Stimulated activated naive CD8-positive, alpha-beta T cell treated with anti-CD3 and anti-CD28 coated beads, Interleukin-15, Interleukin-2, amounts not matched to agents 100 U/mL and 50 U/mL, for 24 hours (primary cell): ENCODE measurements around the gene TBX10.
A peak's percentile ranks its signal among the peaks of the same experiment; 100 is the strongest.
"Not testable (repeated sequence)": the region's sequence is repeated elsewhere in the genome, so short reads cannot be mapped to it uniquely, and the experiment has no call there.

Experiments used
- ATAC-seq: fragments of 150-1000 bp; cut with Tn5 transposase; one replicate; pipeline ENCODE4 v1.10.0; 2021
- DNase-seq: peaks from one replicate; pipeline ENCODE4 v3.0.0; 2021

Gene TBX10

DNA sequence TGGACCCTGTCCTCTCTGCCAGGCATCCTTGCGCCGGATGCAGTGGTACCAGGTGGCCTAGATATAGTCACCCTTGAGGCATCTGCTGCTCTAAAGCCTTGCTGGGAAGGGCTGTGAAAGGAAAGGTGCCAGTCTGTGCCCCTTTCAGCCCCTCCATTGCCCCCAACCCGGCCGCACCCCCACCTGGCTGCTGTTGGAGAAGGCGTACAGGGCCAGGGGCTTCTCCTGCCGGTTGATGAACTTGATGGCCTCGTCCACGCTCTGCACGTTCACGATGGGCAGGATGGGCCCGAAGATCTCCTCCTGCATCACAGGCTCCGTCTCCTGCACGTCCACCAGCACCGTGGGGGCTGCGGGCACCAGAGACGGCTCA, 24.6 kb upstream of the TBX10 start:
- DNase-seq = no peak

DNA sequence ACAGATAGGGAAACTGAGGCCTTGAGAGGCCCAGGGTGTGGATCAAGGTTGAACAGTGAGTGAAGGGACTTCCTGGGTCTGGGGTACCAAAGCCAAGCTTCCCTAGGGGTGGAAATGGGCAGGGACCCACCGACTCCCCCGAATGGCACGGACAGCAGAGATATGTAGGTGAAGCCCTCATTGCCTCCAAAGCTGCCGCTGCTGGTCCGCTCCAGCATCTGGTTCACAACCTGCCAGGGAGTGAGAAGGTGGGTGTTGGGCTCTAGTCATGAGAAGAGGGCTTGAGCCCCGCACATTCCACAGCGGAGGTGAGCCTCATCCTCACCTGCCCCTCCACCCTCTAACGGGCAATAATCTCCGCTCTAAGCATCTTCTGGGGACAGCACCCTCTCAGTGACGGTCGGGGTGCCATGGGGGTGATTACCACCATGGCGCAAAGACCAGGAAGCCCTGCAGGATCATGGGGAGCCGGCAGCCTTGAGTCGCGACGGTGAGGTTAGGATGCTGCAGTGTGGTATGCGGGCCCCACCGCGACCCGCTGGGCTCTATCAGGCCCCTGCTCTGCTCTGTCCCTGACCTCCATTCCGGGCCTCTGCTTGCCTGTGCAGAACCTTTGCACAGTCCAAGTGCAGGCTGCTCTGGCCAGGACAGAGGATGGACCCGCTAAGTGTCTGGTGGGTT, 24.1 kb upstream of the TBX10 start:
- no peak for DNase-seq
- peak; percentile 23 for ATAC-seq

More for the DNA sequence above, 24.6 kb upstream of the TBX10 start:
- ATAC-seq = no peak

DNA sequence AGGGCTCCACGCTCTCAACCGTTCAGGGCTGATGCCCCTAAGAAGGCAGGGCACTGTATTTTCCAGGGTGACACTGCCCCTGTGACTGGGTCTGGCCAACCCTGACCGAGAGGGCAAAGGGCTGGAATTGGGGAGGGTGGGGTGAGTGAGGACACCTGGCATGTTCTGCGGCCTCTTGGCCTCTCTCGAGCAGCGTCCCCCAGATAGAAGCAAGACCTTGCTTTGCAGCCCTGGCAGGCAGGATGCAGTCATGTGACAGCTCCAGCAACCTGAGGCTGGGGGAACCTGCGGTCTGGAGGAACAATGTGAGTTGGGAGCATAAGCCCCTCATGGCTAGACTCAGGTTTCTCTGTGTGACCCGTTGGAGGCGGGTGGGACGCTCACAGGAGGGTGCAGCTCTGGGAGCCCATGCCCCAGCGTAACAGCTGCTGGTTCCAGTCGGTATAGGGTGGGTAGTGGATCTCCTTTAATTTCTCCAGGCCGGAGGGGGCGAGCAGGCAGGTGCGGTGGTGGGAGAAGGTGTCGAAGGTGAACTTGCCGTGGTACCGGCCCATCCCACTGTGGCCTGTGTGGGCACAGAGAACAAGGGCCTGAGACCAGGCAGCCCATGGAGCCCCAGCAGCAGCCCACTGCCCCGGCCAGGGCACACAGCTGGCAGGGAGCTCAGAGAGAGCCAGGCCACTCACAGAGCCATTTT, 23.4 kb upstream of the TBX10 start:
- no peak for ATAC-seq
- DNase-seq = no peak

DNA sequence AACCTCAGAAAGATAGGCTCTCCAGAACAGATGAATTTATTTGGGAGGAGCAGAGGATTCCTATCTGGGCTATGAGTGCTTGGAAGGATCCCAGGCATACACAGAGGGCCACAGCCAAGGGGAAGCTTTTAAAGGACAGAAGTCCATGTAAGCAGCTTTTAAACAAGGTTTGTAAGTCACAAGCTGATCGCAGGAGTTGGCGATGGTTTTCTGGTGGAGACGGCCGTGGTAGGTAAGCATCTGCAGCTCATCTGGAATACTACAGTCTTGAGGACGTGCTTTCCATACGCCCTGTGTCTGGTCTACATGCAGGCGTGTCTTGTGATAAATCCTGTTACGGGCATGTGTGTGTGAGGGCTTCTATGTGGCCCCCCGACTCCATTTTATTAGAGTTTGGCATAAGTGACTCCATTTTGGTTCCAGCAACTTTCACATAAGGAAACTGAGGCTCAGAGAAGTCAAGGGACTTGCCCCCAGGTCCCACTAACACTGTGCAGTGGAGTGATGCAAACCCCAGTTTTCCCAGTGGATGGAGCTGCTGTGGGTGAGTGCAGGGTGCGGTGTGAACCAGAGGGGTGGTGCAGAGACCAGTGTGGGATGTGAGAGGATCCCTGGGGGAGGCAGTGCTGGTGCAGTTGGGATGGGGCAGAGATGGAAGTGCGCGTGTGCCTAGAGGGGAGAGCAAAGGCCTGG, 22.7 kb upstream of the TBX10 start:
- DNase-seq (no peak), ATAC-seq (no peak)

DNA sequence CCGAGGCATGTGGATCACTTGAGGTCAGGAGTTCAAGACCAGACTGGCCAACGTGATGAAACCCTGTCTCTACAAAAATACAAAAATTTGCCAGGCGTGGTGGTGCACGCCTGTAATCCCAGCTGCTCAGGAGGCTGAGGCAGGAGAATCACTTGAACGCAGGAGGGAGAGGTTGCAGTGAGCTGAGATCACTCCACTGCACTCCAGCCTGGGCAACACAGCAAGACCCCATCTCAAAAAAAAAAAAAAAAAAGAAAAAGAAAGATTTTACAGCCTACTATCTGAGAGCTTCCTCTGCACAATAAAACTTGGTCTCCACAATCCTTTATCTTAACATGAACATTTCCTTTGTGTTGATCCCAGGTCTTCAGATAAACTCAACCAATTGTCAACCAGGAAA, 21.2 kb upstream of the TBX10 start:
- not testable (repeated sequence) for ATAC-seq, DNase-seq

DNA sequence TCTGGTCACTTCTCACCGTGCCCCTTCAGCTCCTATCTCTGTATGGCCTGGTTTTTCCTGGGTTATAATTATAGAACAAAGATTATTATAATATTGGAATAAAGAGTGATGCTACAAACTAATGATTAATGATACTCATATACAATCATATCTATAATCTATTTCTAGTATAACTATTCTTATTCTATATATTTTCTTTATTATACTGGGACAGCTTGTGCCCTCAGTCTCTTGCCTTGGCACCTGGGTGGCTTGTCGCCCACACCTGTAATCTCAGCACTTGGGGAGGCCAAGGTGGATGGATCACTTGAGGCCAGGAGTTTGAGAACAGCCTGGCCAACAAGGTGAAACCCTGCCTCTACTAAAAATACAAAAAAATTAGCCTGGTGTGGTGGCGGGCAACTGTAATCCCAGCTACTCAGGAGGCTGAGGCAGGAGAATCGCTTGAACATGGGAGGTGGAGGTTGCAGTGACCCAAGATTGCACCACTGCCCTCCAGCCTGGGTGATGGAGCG, 20.1 kb upstream of the TBX10 start:
- not testable (repeated sequence) for DNase-seq, ATAC-seq

DNA sequence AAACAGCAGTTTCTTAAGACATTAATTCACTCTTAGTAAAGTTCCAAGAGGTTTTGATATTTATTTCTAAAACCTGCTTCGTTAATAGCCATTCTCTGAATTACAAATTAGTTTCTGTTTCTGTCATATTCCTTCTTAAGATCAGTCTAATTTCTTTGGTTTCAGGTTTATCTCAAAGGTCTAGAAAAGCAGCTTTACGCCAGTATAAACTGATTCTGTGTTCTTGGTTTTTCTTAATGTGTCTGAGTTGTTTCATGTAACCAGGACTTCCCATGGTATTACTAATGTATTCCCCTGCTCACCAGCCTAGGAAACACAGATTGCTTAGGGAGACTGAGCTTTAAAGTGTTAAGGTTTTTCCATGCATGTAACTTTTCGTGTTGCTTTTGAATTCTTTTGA, 17.7 kb upstream of the TBX10 start:
- ATAC-seq (peak; percentile 42), DNase-seq (no peak)

DNA sequence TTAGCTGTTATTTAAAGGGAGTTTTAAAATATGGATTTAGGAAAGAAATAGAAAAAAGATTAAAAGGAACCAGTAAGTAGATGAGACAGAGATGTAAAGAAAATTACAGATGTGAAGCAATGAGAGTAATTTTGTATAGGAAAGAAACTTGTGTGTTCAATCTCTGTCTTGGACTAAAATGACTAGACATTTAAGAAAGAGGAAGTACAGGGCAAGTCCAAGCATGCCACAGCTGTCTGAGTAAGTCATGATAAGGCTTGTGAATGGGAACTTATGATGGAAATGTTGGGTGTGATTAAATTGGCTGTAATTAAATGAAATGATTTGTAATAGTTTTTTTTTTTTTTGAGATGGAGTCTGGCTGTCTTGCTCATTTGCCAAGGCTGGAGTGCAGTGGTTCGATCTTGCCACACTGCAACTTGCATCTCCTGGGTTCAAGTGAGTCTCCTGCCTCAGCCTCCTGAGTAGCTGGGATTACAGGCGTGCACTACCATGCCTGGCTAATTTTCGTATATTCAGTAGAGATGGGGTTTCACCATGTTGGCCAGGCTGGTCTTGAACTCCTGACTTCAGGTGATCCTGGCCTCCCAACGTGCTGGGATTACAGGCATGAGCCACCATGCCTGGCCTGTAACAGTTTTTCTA, 16.8 kb upstream of the TBX10 start:
- DNase-seq (no peak), ATAC-seq (no peak)

DNA sequence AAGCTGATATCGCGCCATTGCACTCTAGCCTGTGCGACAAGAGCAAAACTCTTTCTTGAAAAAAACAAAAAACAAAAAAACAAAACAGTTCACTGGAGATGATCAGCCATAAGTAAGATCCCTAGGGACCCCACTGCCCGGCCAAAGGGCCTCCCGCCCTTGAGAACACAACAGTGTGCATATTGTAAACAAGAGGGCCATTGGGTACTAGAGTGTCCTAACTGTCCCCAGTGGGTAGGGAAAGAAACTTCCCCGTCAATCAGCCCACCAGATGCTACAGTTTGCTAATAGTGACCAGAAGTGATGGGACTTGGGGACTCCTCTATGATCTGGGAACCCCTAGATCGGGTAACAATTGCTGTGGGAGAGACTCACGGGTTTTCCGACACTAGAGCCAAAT, 14.7 kb upstream of the TBX10 start:
- ATAC-seq (no peak), DNase-seq (no peak)

DNA sequence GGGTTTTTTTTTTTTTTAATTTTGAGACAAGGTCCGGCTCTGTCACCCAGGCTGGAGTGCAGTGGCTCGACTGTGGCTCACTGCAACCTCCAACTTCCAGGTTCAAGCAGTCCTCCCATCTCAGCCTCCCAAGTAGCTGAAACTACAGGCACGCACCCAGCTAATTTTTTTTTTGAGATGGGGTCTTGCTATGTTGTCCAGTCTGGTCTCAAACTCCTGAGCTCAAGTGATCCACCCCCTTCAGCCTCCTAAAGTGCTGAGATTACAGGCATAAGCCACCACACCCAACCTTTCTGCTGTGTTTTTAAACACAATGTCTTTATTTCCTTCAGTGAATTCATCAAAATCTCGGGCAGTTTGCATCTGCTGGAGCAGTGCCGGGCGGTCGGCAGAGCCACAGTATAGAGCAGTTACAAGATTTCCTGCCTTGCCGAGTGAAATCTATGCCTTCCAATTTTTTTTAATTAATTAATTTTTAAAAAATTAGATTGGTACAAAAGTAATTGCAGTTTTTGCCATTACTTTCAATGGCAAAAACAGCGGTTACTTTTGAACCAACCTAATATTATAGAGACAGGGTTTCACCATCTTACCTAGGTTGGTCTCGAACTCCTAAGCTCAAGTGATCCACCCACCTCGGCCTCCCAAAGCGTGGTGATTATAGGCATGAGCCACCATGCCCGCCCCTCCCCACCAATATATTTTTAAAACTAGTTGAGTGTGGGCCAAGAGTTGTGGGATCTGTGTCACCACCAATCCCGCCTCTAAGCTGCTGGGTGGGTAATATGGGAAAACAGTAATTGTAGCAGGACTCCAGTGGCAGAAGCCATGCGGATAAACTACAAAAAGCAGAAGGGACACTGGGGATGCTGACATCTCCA, 13.6 kb upstream of the TBX10 start:
- DNase-seq (no peak), ATAC-seq (no peak)

DNA sequence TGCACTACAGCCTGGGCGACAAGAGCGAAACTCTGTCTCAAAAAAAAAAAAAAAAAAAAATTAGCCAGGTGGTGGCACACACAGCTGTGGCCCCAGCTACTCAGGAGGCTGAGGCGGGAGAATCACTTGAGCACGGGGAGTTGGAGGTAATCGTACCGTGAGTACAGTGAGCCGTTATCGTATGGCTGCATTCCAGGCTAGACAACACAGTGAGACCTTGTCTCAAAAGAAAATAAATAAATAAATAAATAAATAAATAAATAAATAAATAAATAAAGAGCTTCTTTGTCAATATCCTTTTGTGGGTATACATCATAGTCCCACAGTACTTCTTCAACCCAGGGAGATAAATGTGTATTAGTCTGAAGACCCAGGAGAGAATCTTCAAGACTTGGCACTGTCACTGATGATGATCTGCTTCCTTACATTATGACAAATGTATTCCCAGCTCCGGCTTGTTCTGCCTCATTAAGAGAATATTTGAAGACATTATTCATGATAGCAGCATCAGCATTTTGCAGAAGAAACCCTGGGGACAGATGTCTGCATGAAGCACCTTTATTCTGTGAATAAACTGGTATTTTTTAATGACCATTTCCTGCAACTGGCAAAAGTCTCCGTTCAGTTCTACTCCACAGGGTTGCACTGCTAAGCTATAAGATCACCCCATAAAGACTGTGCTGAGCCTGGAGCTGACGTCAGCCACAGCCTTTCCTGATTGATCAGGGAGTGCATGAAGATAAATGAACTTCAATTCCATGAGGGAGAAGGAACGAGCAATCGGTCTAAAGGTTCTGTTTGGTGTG, 12.6 kb upstream of the TBX10 start:
- ATAC-seq (no peak), DNase-seq (no peak)

DNA sequence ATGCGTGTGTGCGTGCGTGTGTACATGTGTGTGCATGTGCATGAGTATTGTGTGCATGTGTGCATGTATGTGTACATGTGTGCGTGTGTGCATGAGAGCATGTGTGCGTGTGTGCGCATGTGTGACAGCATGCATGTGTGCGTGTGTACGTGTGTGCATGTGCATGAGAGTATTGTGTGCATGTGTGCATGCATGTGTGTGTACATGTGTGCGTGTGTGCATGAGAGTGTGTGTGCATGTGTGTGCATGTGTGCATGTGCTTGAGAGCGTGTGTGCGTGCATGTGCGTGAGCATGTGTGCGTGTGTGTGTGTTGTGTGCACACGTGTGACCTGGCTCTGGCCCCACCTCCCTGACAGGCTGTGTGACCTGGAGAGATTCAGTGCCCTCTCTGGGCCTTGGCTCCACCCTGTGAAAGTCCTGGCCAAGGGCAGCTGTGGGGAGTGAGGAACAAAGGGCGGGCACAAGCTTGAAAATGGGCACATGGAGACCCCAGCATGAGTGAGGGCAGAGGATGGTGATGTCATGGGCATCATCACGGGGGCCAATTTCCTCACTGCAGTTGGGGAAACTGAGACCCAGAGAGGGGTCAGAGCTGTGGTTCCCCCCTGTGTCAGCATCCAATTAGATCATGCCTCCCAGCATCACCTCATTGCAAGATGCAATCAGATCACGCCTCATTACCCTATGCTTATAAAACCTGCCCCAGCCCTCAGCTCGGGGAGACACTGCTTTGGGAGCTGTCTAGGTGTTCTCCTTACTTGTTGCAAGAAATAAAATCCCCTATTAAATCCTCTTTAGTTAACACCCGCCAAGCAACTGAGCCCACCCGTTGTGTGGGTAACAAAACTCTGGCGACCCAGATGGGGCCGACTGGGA, 10.3 kb upstream of the TBX10 start:
- no peak for DNase-seq
- ATAC-seq = no peak

DNA sequence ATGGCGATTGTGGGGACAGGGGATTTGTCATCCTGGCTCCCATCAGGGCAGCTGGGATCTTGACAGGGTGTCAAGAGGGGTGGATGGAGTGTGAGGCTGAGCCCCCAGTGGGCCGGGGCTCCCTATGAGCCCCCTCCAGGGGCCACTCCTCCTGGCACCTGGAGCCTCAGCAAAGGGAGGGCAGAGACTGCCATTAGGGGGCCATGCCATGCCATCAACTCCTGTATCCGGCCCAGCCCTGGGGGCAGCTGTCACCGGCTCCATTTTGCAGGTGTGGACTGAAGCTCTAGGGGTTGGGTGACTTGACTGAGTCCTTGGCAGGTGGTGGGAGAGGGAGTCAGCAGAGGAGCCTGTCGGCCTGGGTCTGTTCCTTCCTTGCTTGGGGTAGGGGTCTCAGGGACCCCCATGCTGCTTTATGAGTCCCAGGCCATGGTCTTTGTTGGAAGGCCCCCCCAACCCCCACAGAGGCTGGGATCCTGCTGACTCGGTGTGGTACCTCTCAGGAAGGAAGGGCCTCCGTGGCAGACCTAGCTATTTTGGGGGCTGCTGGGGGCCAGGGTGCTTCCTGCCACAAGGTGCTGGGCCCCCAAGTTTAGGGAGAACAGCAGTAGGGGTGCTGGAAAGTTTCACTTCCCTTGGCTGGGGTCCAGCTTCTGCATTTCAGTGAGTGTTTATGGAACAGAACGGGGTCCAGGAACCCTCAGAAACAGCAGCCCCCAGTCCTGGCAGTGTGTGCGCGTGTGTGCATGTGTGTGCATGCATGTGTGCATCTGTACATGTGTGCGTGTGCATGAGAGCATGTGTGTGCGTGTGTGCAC, 9.4 kb upstream of the TBX10 start:
- ATAC-seq (no peak), DNase-seq (no peak)

DNA sequence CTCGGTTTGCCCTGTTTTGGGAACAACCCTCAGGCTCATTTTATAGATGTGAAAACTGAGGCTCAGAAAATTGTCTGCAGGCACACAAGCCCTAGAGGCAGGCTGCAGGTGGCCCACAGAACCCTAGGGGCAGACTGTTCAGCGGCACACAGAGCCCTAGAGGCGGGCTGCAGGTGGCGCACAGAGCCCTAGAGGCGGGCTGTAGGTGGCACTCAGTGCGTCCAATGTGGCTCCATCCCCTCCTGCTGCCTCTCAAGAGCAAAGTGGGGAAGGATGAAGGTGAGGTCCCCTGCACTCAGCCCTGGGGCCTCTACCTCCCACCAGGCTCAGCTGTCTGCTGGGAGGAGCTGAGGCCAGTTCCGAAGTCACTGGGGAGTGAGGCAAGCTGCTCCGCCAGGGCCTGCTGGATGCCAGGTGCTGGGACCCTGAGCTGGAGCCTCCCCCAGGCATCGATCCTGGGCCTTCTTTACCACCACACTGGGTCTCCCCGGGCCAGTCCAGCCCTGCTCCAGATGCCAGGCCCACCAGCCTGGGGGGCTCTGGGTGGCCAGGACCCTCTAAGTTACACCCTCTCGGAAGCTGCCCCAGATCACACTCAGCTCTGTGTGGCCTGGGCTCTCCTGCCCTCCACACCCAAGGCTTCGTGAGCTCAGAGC, 8.7 kb upstream of the TBX10 start:
- ATAC-seq = peak; percentile 85

DNA sequence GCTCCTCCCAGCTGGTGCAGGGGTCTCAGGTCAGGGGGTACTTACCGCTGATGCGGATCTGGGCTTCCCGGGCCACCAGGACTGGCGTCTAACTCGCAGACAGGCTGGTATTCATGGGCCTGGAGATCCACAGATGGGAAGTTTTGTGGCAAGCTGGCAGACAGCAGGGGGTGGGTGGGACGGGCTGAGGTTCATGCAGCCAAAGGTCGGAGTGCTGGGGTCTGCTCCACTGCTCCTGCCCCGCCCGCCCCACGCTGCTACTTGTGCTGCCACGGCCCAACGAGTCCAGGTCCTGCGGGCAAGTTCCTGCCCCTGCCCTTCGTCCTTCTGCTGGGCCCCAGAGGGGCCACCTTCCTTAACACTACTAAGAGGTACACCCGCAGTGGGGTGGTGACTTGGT, 7.9 kb upstream of the TBX10 start:
- ATAC-seq = no peak
- DNase-seq = no peak

More for the DNA sequence above, 8.7 kb upstream of the TBX10 start:
- peak; percentile 67 for DNase-seq

DNA sequence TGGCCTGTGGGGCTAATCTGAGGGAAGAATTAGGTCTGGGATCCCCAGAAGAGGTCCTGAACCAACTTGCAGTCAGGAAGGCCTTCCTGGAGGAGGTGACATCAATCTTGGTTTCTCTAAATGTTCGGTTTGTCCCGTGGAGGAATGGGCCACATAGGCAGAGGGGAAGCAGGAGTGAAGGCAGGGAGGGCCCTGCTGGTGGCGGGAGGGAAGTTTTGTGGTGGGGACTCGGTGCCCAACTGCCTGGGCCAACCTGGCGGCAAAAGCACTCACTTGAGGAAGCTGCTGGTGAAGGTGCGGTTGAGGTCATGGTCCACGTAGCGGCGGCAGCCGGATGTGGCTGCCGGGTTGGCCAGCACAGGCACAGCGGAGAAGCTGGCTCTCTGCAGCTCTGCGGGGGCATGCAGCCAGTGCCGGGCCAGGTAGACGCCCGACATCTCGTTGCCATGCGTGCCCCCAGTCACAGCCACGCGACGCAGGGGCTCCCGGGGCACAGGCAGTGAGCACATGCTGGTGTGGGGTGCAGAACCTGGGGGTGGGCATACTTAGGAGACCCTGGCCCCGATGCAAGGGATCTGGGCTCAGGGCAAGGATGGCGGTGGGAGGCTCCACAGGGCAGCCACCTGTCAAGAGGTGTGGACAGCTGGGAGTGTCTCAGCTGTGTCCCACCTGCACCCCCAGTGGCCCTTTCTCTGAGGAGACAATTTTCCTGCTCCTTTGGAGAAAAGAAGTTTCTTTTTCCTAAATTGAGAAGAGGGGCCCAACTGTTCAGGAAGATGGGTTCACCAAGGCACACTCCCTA, 7.2 kb upstream of the TBX10 start:
- peak; percentile 44 for ATAC-seq
- DNase-seq = peak; percentile 60
